GM23338 (cell line): ENCODE results near the gene TMEM63A. TPM values are rescaled to one million over a fixed set of nuclear protein-coding genes. Genes with fewer than 3 reads are reported as not detected.

ENCODE experiments used
- ATAC-seq: fragments of 200-7000 bp; cut with Tn5 transposase; 3 replicates; pipeline ENCODE4 v1.9.1; 2020
- DNase-seq: peaks from one replicate; pipeline ENCODE4 v3.0.0-alpha.2; 2015; ENCODE audit warnings: low spot score
- H2AFZ ChIP-seq: fragments of 200-600 bp; sonication (generic); 2 replicates; pipeline ENCODE4 v1.8.0; 2016; ENCODE audit warnings: antibody characterized with exemption, mild to moderate bottlenecking, moderate library complexity
- H3F3A ChIP-seq: fragments of 200-600 bp; sonication (generic); replicated peaks from 2 replicates; pipeline ENCODE4 v1.8.0; 2017; ENCODE audit warnings: antibody characterized with exemption, mixed run types, low read depth
- H3K27ac ChIP-seq: fragments of 200-600 bp; sonication (generic); 2 replicates; pipeline ENCODE4 v1.6.1; 2016; ENCODE audit warnings: low read depth
- H3K27me3 ChIP-seq: fragments of 200-600 bp; sonication (generic); 2 replicates; pipeline ENCODE4 v1.8.0; 2016; ENCODE audit warnings: mild to moderate bottlenecking, mixed run types, moderate library complexity; ENCODE audit not compliant: insufficient read depth
- H3K36me3 ChIP-seq: fragments of 200-600 bp; sonication (generic); 2 replicates; pipeline ENCODE4 v1.8.0; 2016; ENCODE audit warnings: mild to moderate bottlenecking; ENCODE audit not compliant: insufficient read depth
- H3K4me1 ChIP-seq: fragments of 200-600 bp; sonication (generic); 2 replicates; pipeline ENCODE4 v1.8.0; 2016; ENCODE audit warnings: mild to moderate bottlenecking, moderate library complexity; ENCODE audit not compliant: insufficient read depth
- H3K4me2 ChIP-seq: fragments of 200-600 bp; sonication (generic); 2 replicates; pipeline ENCODE4 v1.7.1; 2017; ENCODE audit warnings: mixed run types
- H3K4me3 ChIP-seq: fragments of 200-600 bp; sonication (generic); 2 replicates; pipeline ENCODE4 v1.6.1; 2016; ENCODE audit warnings: mixed run types
- H3K79me2 ChIP-seq: fragments of 200-600 bp; sonication (generic); replicated peaks from 2 replicates; pipeline ENCODE4 v1.8.0; 2017; ENCODE audit warnings: mild to moderate bottlenecking; ENCODE audit not compliant: insufficient read depth
- H3K9me2 ChIP-seq: fragments of 200-600 bp; sonication (generic); 2 replicates; pipeline ENCODE4 v1.8.0; 2017; ENCODE audit not compliant: insufficient read depth
- H4K20me1 ChIP-seq: fragments of 200-600 bp; sonication (generic); replicated peaks from 2 replicates; pipeline ENCODE4 v1.8.0; 2017; ENCODE audit warnings: mild to moderate bottlenecking; ENCODE audit not compliant: insufficient read depth
- H3K27ac Mint-ChIP-seq: 2 replicates; pipeline ENCODE4 v1.8.0; 2020; ENCODE audit warnings: inconsistent platforms, mild to moderate bottlenecking, moderate library complexity, mixed read lengths
- H3K27me3 Mint-ChIP-seq: 3 replicates; pipeline ENCODE4 v1.8.0; 2022; ENCODE audit warnings: low read depth, mild to moderate bottlenecking, moderate library complexity, mixed read lengths, inconsistent platforms; ENCODE audit not compliant: insufficient read depth, poor library complexity
- H3K36me3 Mint-ChIP-seq: 3 replicates; pipeline ENCODE4 v1.8.0; 2021; ENCODE audit warnings: low read depth, mild to moderate bottlenecking, inconsistent platforms, moderate library complexity, mixed read lengths
- H3K4me1 Mint-ChIP-seq: 3 replicates; pipeline ENCODE4 v1.8.0; 2020; ENCODE audit warnings: mild to moderate bottlenecking, inconsistent platforms, mixed read lengths
- H3K4me3 Mint-ChIP-seq: 3 replicates; pipeline ENCODE4 v1.8.0; 2021; ENCODE audit warnings: moderate library complexity, mild to moderate bottlenecking, inconsistent platforms, mixed read lengths
- H3K9me3 Mint-ChIP-seq: 3 replicates; pipeline ENCODE4 v1.8.0; 2020; ENCODE audit warnings: moderate library complexity, mild to moderate bottlenecking, inconsistent platforms, mixed read lengths
- CREB1 ChIP-seq: fragments of 250-450 bp; sonication (Bioruptor Pico); IDR thresholded peaks from 2 replicates; pipeline ENCODE4 v1.5.0; 2020; ENCODE audit warnings: low read depth, mild to moderate bottlenecking, moderate library complexity
- ETS1 ChIP-seq: IDR thresholded peaks from 2 replicates; pipeline ENCODE4 v1.6.1; 2016; ENCODE audit warnings: antibody characterized with exemption
- EZH2 ChIP-seq: fragments of 200-600 bp; sonication (generic); IDR thresholded peaks from one replicate; pipeline ENCODE4 v1.8.0; 2017; ENCODE audit warnings: antibody characterized with exemption, mild to moderate bottlenecking, low read depth; ENCODE audit not compliant: unreplicated experiment
- EZH2phosphoT487 ChIP-seq: fragments of 200-600 bp; sonication (generic); IDR thresholded peaks from one replicate; pipeline ENCODE4 v1.8.1; 2018; ENCODE audit warnings: antibody characterized with exemption; ENCODE audit not compliant: unreplicated experiment
- JUNB ChIP-seq: IDR thresholded peaks from one replicate; pipeline ENCODE4 v1.6.1; 2016; ENCODE audit warnings: antibody characterized with exemption; ENCODE audit not compliant: unreplicated experiment
- NANOG ChIP-seq: IDR thresholded peaks from 2 replicates; pipeline ENCODE4 v1.6.1; 2016; ENCODE audit warnings: antibody characterized with exemption, borderline replicate concordance
- POLR2AphosphoS5 ChIP-seq: IDR thresholded peaks from 2 replicates; pipeline ENCODE4 v1.6.1; 2016; ENCODE audit warnings: antibody characterized with exemption, low read depth
- STAT1 ChIP-seq: IDR thresholded peaks from one replicate; pipeline ENCODE4 v1.6.1; 2016; ENCODE audit warnings: antibody characterized with exemption; ENCODE audit not compliant: unreplicated experiment
- ZNF114 ChIP-seq: fragments of 250-450 bp; sonication (Bioruptor Pico); IDR thresholded peaks from 2 replicates; pipeline ENCODE4 v1.5.0; 2020; ENCODE audit warnings: mild to moderate bottlenecking, moderate library complexity
- ZNF331 ChIP-seq: fragments of 250-450 bp; sonication (Bioruptor Pico); IDR thresholded peaks from 2 replicates; pipeline ENCODE4 v1.5.0; 2020; ENCODE audit warnings: low read depth, mild to moderate bottlenecking, moderate library complexity
- polyA plus RNA-seq: library from polyadenylated mRNA; unstranded; fragments of >200 nt; fragmentation: Nextera tagmentation; extraction: Ambion mirVana; gene quantifications from 2 replicates; pipeline ENCODE4 v1.2.1, GENCODE V29; 2016
- total RNA-seq: library from RNA; depleted of rRNA; stranded (reverse); fragments of >200 nt; shearing (Covaris generic); gene quantifications from 2 replicates; pipeline ENCODE4 v1.2.3, GENCODE V29; 2014
- TF ChIP-seq, protein P1 (sequence below): IDR thresholded peaks from one replicate; pipeline ENCODE4 v1.6.1; 2018; ENCODE audit warnings: antibody characterized with exemption; ENCODE audit not compliant: unreplicated experiment
- TF ChIP-seq, protein P2 (sequence below): fragments of 250-450 bp; sonication (Bioruptor Pico); IDR thresholded peaks from 2 replicates; pipeline ENCODE4 v1.5.0; 2020; ENCODE audit warnings: mild to moderate bottlenecking, moderate library complexity
- TF ChIP-seq, protein P3 (sequence below), 2 experiments: fragments of 200-600 bp in 1 of 2; sonication (generic) in 1 of 2; conservative IDR thresholded peaks; 2 replicates each; pipeline versions ENCODE4 v1.5.1 to v1.6.1; 2016 to 2017; ENCODE audit warnings: antibody characterized with exemption in 2 of 2, low read depth in 2 of 2, mild to moderate bottlenecking in 2 of 2, moderate library complexity in 1 of 2

TMEM63A gene
- total and polyA plus RNA-seq, 2 experiments from 2014 or later, result 31.7 to 76.9 TPM

DNA sequence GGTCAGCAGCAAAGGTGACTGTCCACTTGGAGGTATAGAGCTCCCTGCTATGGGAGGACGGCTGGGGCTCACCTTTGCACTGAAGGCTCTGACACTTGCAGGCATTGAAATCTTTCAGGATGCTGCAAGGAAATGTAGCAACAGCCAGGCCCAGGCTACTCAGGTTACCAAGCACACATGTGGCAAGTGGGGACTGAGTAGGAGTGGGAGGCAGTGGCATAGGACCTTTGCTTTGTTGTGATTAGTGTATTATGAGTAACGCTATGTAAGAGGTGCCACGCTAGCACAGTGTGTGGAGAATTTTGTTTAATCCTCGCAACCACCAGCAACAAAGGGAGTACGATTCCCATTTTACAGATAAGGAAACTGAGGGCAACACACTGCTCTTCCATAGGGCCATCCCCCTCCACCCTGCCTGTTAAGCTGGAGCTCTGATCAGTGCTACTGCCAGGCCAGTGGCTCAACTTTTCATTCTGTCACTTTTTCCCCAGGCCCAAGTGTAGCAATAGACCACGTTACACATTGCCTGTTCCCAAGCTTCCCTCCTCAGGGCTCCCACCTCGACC, 21.2 kb downstream of the TMEM63A start:
- no peak overlapping the region for H3K4me3 Mint-ChIP-seq
- Histone ChIP-seq H3K36me3 (peaks cover 44% of the 10 kb centered on the region), H4K20me1 (peaks cover 9% of the 10 kb centered on the region), H3F3A (0 out of 2 replicates have a peak, but pooled peaks cover 4% of the 10 kb centered on the region), H3K79me2 (no peaks in the 10 kb centered on the region), H3K27me3 (no peaks in the 10 kb centered on the region), H3K4me3 (no peak overlapping the region), H3K4me1 (no peaks in the 10 kb centered on the region), H3K27ac (no peak overlapping the region), H3K4me2 (no peak overlapping the region), H2AFZ (no peak overlapping the region), H3K9me2 (no peaks in the 10 kb centered on the region)
- peaks cover 4% of the 10 kb centered on the region for H3K27me3 Mint-ChIP-seq
- H3K27ac Mint-ChIP-seq, result no peak overlapping the region
- TF ChIP-seq, protein P1, sequence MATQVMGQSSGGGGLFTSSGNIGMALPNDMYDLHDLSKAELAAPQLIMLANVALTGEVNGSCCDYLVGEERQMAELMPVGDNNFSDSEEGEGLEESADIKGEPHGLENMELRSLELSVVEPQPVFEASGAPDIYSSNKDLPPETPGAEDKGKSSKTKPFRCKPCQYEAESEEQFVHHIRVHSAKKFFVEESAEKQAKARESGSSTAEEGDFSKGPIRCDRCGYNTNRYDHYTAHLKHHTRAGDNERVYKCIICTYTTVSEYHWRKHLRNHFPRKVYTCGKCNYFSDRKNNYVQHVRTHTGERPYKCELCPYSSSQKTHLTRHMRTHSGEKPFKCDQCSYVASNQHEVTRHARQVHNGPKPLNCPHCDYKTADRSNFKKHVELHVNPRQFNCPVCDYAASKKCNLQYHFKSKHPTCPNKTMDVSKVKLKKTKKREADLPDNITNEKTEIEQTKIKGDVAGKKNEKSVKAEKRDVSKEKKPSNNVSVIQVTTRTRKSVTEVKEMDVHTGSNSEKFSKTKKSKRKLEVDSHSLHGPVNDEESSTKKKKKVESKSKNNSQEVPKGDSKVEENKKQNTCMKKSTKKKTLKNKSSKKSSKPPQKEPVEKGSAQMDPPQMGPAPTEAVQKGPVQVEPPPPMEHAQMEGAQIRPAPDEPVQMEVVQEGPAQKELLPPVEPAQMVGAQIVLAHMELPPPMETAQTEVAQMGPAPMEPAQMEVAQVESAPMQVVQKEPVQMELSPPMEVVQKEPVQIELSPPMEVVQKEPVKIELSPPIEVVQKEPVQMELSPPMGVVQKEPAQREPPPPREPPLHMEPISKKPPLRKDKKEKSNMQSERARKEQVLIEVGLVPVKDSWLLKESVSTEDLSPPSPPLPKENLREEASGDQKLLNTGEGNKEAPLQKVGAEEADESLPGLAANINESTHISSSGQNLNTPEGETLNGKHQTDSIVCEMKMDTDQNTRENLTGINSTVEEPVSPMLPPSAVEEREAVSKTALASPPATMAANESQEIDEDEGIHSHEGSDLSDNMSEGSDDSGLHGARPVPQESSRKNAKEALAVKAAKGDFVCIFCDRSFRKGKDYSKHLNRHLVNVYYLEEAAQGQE, result no peak
- TF ChIP-seq, protein P2, sequence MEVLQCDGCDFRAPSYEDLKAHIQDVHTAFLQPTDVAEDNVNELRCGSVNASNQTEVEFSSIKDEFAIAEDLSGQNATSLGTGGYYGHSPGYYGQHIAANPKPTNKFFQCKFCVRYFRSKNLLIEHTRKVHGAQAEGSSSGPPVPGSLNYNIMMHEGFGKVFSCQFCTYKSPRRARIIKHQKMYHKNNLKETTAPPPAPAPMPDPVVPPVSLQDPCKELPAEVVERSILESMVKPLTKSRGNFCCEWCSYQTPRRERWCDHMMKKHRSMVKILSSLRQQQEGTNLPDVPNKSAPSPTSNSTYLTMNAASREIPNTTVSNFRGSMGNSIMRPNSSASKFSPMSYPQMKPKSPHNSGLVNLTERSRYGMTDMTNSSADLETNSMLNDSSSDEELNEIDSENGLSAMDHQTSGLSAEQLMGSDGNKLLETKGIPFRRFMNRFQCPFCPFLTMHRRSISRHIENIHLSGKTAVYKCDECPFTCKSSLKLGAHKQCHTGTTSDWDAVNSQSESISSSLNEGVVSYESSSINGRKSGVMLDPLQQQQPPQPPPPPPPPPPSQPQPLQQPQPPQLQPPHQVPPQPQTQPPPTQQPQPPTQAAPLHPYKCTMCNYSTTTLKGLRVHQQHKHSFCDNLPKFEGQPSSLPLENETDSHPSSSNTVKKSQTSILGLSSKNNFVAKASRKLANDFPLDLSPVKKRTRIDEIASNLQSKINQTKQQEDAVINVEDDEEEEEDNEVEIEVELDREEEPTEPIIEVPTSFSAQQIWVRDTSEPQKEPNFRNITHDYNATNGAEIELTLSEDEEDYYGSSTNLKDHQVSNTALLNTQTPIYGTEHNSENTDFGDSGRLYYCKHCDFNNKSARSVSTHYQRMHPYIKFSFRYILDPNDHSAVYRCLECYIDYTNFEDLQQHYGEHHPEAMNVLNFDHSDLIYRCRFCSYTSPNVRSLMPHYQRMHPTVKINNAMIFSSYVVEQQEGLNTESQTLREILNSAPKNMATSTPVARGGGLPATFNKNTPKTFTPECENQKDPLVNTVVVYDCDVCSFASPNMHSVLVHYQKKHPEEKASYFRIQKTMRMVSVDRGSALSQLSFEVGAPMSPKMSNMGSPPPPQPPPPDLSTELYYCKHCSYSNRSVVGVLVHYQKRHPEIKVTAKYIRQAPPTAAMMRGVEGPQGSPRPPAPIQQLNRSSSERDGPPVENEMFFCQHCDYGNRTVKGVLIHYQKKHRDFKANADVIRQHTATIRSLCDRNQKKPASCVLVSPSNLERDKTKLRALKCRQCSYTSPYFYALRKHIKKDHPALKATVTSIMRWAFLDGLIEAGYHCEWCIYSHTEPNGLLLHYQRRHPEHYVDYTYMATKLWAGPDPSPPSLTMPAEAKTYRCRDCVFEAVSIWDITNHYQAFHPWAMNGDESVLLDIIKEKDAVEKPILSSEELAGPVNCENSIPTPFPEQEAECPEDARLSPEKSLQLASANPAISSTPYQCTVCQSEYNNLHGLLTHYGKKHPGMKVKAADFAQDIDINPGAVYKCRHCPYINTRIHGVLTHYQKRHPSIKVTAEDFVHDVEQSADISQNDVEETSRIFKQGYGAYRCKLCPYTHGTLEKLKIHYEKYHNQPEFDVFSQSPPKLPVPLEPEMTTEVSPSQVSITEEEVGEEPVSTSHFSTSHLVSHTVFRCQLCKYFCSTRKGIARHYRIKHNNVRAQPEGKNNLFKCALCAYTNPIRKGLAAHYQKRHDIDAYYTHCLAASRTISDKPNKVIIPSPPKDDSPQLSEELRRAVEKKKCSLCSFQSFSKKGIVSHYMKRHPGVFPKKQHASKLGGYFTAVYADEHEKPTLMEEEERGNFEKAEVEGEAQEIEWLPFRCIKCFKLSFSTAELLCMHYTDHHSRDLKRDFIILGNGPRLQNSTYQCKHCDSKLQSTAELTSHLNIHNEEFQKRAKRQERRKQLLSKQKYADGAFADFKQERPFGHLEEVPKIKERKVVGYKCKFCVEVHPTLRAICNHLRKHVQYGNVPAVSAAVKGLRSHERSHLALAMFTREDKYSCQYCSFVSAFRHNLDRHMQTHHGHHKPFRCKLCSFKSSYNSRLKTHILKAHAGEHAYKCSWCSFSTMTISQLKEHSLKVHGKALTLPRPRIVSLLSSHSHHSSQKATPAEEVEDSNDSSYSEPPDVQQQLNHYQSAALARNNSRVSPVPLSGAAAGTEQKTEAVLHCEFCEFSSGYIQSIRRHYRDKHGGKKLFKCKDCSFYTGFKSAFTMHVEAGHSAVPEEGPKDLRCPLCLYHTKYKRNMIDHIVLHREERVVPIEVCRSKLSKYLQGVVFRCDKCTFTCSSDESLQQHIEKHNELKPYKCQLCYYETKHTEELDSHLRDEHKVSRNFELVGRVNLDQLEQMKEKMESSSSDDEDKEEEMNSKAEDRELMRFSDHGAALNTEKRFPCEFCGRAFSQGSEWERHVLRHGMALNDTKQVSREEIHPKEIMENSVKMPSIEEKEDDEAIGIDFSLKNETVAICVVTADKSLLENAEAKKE, result no peak
- TF ChIP-seq ETS1, result no peak
- TF ChIP-seq STAT1, result no peak
- TF ChIP-seq POLR2AphosphoS5, result no peak
- TF ChIP-seq ZNF331 (CRISPR knock-in tag), result no peak
- TF ChIP-seq NANOG, result no peak
- no peak for TF ChIP-seq EZH2
- TF ChIP-seq JUNB, result no peak
- TF ChIP-seq, protein P3, sequence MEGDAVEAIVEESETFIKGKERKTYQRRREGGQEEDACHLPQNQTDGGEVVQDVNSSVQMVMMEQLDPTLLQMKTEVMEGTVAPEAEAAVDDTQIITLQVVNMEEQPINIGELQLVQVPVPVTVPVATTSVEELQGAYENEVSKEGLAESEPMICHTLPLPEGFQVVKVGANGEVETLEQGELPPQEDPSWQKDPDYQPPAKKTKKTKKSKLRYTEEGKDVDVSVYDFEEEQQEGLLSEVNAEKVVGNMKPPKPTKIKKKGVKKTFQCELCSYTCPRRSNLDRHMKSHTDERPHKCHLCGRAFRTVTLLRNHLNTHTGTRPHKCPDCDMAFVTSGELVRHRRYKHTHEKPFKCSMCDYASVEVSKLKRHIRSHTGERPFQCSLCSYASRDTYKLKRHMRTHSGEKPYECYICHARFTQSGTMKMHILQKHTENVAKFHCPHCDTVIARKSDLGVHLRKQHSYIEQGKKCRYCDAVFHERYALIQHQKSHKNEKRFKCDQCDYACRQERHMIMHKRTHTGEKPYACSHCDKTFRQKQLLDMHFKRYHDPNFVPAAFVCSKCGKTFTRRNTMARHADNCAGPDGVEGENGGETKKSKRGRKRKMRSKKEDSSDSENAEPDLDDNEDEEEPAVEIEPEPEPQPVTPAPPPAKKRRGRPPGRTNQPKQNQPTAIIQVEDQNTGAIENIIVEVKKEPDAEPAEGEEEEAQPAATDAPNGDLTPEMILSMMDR (conservative IDR thresholded peaks at IDR 0.05; ENCODE audit: low read depth in 2 of 2), result no peak
- TF ChIP-seq CREB1, result no peak
- TF ChIP-seq EZH2phosphoT487, result no peak
- no peak for TF ChIP-seq ZNF114 (CRISPR knock-in tag)
- ATAC-seq (no peak), DNase-seq (no peak)
- no peaks in the 10 kb centered on the region for H3K4me1 Mint-ChIP-seq
- no peaks in the 10 kb centered on the region for H3K9me3 Mint-ChIP-seq
- peaks cover 78% of the 10 kb centered on the region for H3K36me3 Mint-ChIP-seq
